HepG2 (cell line): ENCODE data around the gene PRPSAP2. TPM values are rescaled to one million over a fixed set of nuclear protein-coding genes. Genes with fewer than 3 reads are reported as not detected.
"Not testable (repeated sequence)": the region's sequence is repeated elsewhere in the genome, so short reads cannot be mapped to it uniquely, and the experiment has no call there.

Experiments used
- ATAC-seq: fragments of 200-7000 bp; cut with Tn5 transposase; 3 replicates; pipeline ENCODE4 v1.9.1; 2020; ENCODE audit warnings: mild to moderate bottlenecking, moderate library complexity
- BruUV-seq: library from RNA; stranded (reverse); fragments of 400-500 nt; replicated peaks from 2 replicates; lab custom pipeline; 2021; lab: Mats Ljungman, UMichigan
- CTCF ChIA-PET: fragments of 300-600 bp; formaldehyde crosslinking; extraction: SDS; loops from one replicate; lab custom pipeline; 2021; ENCODE audit warnings: low total read pairs, inconsistent platforms, low intra/inter-chr PET ratio; lab: Yijun Ruan, JAX
- POLR2A ChIA-PET: fragments of 350-600 bp; sonication (Branson Sonifier 250); formaldehyde crosslinking; loops from one replicate; lab custom pipeline; 2020; ENCODE audit warnings: antibody characterized with exemption, inconsistent platforms; lab: Yijun Ruan, JAX
- DNase-seq: peaks from one replicate; pipeline ENCODE4 v3.0.0-alpha.2; 2015; ENCODE audit warnings: low spot score
- FAIRE-seq: peaks from 3 replicates; lab custom pipeline; 2011; peaks lifted over from hg19 to GRCh38; lab: Jason Lieb, UNC
- H2AFZ ChIP-seq: one replicate; pipeline ENCODE4 v1.6.1; 2011; ENCODE audit warnings: low read length, inconsistent platforms
- H3K27ac ChIP-seq: fragments of 300-600 bp; 3 replicates; pipeline ENCODE4 v1.8.0; 2011; ENCODE audit warnings: mixed run types, mild to moderate bottlenecking, mixed read lengths, low read length, inconsistent platforms; ENCODE audit not compliant: insufficient read depth; ENCODE audit errors: extremely low read length
- H3K27me3 ChIP-seq, 2 experiments: fragments of 200-600 bp in 1 of 2; 2 replicates in 1 of 2; 3 replicates in 1 of 2; pipeline versions ENCODE4 v1.6.0 to v1.8.0; 2011; ENCODE audit warnings: low read length in 2 of 2, mild to moderate bottlenecking in 2 of 2, moderate library complexity in 2 of 2, inconsistent platforms in 1 of 2; ENCODE audit not compliant: insufficient read depth in 2 of 2, control insufficient read depth in 1 of 2
- H3K36me3 ChIP-seq, 2 experiments: fragments of 200-600 bp in 1 of 2; replicated peaks in 1 of 2; 2 replicates in 1 of 2; 3 replicates in 1 of 2; pipeline versions ENCODE4 v1.5.1 to v1.8.0; 2011; ENCODE audit warnings: low read length in 2 of 2, inconsistent platforms in 1 of 2; ENCODE audit not compliant: insufficient read depth in 2 of 2, control insufficient read depth in 1 of 2
- H3K4me1 ChIP-seq: 2 replicates; pipeline ENCODE4 v1.5.1; 2012; ENCODE audit warnings: low read length, inconsistent platforms; ENCODE audit not compliant: insufficient read depth
- H3K4me2 ChIP-seq: 2 replicates; pipeline ENCODE4 v1.6.0; 2011; ENCODE audit warnings: low read depth, low read length, inconsistent platforms
- H3K4me3 ChIP-seq, 3 experiments: fragments of 200-600 bp in 1 of 3; sonication (generic), shearing (Covaris generic) in 1 of 3; replicated peaks in 1 of 3; 2 replicates each; pipeline ENCODE4 v1.5.1; 2011 to 2016; ENCODE audit warnings: low read length in 3 of 3, inconsistent platforms in 2 of 3, low read depth in 2 of 3, mild to moderate bottlenecking in 2 of 3, control low read depth in 1 of 3, mixed read lengths in 1 of 3; ENCODE audit not compliant: insufficient read depth in 1 of 3
- H3K79me2 ChIP-seq: one replicate; pipeline ENCODE4 v1.6.1; 2011; ENCODE audit warnings: low read length, inconsistent platforms; ENCODE audit not compliant: insufficient read depth
- H3K9ac ChIP-seq: 2 replicates; pipeline ENCODE4 v1.6.0; 2011; ENCODE audit warnings: mild to moderate bottlenecking, low read depth, low read length, inconsistent platforms; ENCODE audit not compliant: insufficient read depth
- H3K9me3 ChIP-seq: 2 replicates; pipeline ENCODE4 v1.5.1; 2012; ENCODE audit warnings: mild to moderate bottlenecking, low read length
- H4K20me1 ChIP-seq: 2 replicates; pipeline ENCODE4 v1.6.0; 2011; ENCODE audit warnings: inconsistent platforms, mild to moderate bottlenecking, low read length, moderate library complexity; ENCODE audit not compliant: insufficient read depth
- LCORL ChIP-seq, 2 experiments: fragments of 450-650 bp in 1 of 2; sonication (generic) in 1 of 2; formaldehyde crosslinking in 1 of 2; IDR thresholded peaks; 2 replicates each; pipeline versions ENCODE4 v1.5.0 to v1.6.1; 2017 to 2020; ENCODE audit warnings: antibody characterized with exemption in 1 of 2, missing genetic modification reagents in 1 of 2
- RCOR2 ChIP-seq: IDR thresholded peaks from 2 replicates; pipeline ENCODE4 v1.6.1; 2016; ENCODE audit warnings: missing biosample characterization, missing genetic modification reagents
- STAT5B ChIP-seq: sonication (generic); formaldehyde crosslinking; IDR thresholded peaks from 2 replicates; pipeline ENCODE4 v1.4.0; 2020; ENCODE audit warnings: missing genetic modification reagents
- WGBS: methylation state at CpG from one replicate; pipeline ENCODE4 v1.1.6; 2017; ENCODE audit warnings: low lambda C conversion rate; 5-methylcytosine and 5-hydroxymethylcytosine counted together
- in situ Hi-C: cut with HindIII; loops from 2 replicates; pipeline ENCODE4 v1.10.0; 2017; ENCODE audit warnings: low pct_unique_long_range_greater_than_20kb; ENCODE audit not compliant: extremely low pct_ligation_motif_present
- intact Hi-C: fragments of 100-400 bp; cut with micrococcal nuclease; formaldehyde crosslinking; loops from one replicate; pipeline ENCODE4 v1.10.0; 2022; ENCODE audit not compliant: unreplicated experiment
- polyA plus RNA-seq, 8 experiments: library from polyadenylated mRNA; depleted of rRNA in 3 of 8; stranded (reverse) in 7 of 8; unstranded in 1 of 8; fragments of >200 nt; fragmentation: Illumina TruSeq in 4 of 8; extraction: Trizol in 4 of 8; gene quantifications; 2 replicates each; pipeline versions ENCODE4 v1.2.1 to v1.2.3, GENCODE V29; 2011 to 2016; ENCODE audit warnings: low read depth in 4 of 8, missing spikeins in 1 of 8, mixed read lengths in 1 of 8; ENCODE audit not compliant: insufficient read depth in 1 of 8
- total RNA-seq, 5 experiments: library from RNA; depleted of rRNA; stranded (reverse); fragments of >200 nt; fragmentation: Illumina TruSeq; extraction: Trizol; gene quantifications; 2 replicates each; pipeline ENCODE4 v1.2.3, GENCODE V29; 2016; ENCODE audit warnings: low read depth in 1 of 5
- TF ChIP-seq, protein P1 (sequence below): sonication (generic); formaldehyde crosslinking; IDR thresholded peaks from 2 replicates; pipeline ENCODE4 v1.5.1; 2020; ENCODE audit warnings: mild to moderate bottlenecking, missing genetic modification reagents, borderline replicate concordance
- TF ChIP-seq, protein P2 (sequence below): IDR thresholded peaks from 2 replicates; pipeline ENCODE4 v1.4.0; 2020; ENCODE audit warnings: mild to moderate bottlenecking, missing genetic modification reagents

The PRPSAP2 gene
- total and polyA plus RNA-seq, 2 of the 13 experiments (the other 11 are each of a cell fraction or from before 2014, with no cell fraction given), result 34.0 to 58.9 TPM

DNA sequence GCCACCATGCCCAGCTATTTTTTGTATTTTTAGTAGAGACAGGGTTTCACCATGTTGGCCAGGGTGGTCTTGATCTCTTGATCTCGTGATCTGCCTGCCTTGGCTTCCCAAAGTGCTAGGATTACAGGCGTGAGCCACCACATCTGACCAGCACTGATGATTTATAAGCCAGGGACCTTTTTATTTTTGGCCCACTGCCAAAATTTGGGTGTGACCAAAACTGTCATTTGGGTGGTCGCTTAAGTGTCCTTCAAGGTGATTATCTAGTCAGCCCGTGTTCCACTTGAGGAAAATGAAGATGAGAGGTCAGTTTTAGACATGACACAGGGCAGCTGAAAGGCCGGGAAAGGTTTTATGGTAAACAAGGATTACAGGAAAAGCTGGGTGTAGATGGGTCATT lies 7.1 kb downstream of the PRPSAP2 start:
- POLR2A ChIA-PET, result not testable (repeated sequence)
- peaks cover 19% of the 10 kb centered on the region for H3K79me2 ChIP-seq

DNA sequence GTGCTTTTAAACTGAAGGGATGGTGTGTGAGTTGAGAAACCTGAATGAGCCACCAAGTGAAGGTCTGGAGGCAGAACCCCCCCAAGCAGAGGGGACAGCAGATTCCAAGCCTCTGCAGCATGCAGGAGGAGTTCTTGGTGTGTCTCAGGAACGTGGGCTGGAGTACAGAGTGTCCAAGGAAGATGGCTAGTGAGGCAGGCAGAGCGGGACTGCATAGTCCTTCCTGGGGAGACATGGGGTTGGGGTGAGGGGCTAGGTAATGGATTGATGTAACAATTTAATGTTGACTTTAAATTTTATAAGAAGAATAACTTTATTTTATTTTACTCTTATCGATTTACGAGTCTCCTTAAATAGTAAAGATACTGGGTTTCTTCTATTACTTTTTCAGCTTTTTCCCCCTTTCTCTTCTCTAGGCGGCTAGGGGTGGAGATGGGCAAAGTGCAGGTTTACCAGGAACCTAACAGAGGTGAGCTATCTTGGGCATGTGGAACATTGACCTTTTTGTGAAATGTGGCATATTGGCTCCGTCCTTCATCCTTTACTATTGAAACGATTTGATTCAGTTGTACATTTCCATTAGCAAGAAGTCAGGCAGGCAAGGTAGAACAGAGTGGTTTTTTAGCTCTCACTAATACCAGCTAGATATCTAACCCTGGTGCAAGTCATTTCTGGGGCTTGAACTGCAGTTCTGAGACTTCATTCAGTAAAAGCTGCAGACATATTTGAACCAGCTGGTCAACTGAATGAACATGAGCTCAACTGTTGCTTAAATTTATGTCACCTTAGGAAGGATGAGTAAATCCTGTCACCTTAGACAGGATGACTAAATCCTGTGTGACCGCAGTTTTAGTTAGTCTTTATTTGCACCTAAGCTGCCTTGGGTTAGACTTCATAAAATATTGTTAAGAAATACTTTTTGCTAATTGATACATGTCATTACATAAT lies 9.2 kb downstream of the PRPSAP2 start:
- Histone ChIP-seq H3K4me1 (peaks cover 43% of the 10 kb centered on the region), H3K4me2 (peak overlapping the region; percentile 59), H2AFZ (no peak overlapping the region), H3K9ac (no peak overlapping the region; the same call in 1 of the 2 replicates), H3K9me3 (no peaks in the 10 kb centered on the region), H3K27me3 (no peaks in the 10 kb centered on the region), H3K27ac (peak overlapping the region; percentile 78), H4K20me1 (no peaks in the 10 kb centered on the region), H3K36me3 (peaks cover 4 to 17% of the 10 kb centered on the region in 2 experiments; a peak in 4 of 5 replicates), H3K4me3 (peak overlapping the region in 1 of 3 experiments; percentile 5; a peak in 1 of 6 replicates), H3K79me2 (peaks cover 7% of the 10 kb centered on the region)
- FAIRE-seq (peak; percentile 92), DNase-seq (peak; percentile 76), ATAC-seq (peak; percentile 95)
- WGBS, result 25% methylated on average over 8 of the region's 8 CpGs
- intact Hi-C loops (no loop called here), in situ Hi-C loops (no loop called here)
- no TSS peak for BruUV-seq
- CTCF ChIA-PET, result no interaction called here
- POLR2A ChIA-PET, result interaction anchor here (1.0 to 2.4 kb wide), 2 partner anchors 9 to 12 kb away, joined by 4 to 27 read pairs; partner anchors contain the start of gene PRPSAP2
- TF ChIP-seq RCOR2 (CRISPR knock-in tag) (peak; percentile 54; the same call in 1 of the 2 replicates), STAT5B (CRISPR knock-in tag) (no peak)
- TF ChIP-seq, protein P1, sequence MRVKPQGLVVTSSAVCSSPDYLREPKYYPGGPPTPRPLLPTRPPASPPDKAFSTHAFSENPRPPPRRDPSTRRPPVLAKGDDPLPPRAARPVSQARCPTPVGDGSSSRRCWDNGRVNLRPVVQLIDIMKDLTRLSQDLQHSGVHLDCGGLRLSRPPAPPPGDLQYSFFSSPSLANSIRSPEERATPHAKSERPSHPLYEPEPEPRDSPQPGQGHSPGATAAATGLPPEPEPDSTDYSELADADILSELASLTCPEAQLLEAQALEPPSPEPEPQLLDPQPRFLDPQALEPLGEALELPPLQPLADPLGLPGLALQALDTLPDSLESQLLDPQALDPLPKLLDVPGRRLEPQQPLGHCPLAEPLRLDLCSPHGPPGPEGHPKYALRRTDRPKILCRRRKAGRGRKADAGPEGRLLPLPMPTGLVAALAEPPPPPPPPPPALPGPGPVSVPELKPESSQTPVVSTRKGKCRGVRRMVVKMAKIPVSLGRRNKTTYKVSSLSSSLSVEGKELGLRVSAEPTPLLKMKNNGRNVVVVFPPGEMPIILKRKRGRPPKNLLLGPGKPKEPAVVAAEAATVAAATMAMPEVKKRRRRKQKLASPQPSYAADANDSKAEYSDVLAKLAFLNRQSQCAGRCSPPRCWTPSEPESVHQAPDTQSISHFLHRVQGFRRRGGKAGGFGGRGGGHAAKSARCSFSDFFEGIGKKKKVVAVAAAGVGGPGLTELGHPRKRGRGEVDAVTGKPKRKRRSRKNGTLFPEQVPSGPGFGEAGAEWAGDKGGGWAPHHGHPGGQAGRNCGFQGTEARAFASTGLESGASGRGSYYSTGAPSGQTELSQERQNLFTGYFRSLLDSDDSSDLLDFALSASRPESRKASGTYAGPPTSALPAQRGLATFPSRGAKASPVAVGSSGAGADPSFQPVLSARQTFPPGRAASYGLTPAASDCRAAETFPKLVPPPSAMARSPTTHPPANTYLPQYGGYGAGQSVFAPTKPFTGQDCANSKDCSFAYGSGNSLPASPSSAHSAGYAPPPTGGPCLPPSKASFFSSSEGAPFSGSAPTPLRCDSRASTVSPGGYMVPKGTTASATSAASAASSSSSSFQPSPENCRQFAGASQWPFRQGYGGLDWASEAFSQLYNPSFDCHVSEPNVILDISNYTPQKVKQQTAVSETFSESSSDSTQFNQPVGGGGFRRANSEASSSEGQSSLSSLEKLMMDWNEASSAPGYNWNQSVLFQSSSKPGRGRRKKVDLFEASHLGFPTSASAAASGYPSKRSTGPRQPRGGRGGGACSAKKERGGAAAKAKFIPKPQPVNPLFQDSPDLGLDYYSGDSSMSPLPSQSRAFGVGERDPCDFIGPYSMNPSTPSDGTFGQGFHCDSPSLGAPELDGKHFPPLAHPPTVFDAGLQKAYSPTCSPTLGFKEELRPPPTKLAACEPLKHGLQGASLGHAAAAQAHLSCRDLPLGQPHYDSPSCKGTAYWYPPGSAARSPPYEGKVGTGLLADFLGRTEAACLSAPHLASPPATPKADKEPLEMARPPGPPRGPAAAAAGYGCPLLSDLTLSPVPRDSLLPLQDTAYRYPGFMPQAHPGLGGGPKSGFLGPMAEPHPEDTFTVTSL (CRISPR knock-in tag), result peak; percentile 40; the same call in 1 of the 2 replicates
- TF ChIP-seq, protein P2, sequence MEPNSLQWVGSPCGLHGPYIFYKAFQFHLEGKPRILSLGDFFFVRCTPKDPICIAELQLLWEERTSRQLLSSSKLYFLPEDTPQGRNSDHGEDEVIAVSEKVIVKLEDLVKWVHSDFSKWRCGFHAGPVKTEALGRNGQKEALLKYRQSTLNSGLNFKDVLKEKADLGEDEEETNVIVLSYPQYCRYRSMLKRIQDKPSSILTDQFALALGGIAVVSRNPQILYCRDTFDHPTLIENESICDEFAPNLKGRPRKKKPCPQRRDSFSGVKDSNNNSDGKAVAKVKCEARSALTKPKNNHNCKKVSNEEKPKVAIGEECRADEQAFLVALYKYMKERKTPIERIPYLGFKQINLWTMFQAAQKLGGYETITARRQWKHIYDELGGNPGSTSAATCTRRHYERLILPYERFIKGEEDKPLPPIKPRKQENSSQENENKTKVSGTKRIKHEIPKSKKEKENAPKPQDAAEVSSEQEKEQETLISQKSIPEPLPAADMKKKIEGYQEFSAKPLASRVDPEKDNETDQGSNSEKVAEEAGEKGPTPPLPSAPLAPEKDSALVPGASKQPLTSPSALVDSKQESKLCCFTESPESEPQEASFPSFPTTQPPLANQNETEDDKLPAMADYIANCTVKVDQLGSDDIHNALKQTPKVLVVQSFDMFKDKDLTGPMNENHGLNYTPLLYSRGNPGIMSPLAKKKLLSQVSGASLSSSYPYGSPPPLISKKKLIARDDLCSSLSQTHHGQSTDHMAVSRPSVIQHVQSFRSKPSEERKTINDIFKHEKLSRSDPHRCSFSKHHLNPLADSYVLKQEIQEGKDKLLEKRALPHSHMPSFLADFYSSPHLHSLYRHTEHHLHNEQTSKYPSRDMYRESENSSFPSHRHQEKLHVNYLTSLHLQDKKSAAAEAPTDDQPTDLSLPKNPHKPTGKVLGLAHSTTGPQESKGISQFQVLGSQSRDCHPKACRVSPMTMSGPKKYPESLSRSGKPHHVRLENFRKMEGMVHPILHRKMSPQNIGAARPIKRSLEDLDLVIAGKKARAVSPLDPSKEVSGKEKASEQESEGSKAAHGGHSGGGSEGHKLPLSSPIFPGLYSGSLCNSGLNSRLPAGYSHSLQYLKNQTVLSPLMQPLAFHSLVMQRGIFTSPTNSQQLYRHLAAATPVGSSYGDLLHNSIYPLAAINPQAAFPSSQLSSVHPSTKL, result peak; percentile 49

More for the DNA sequence above, 7.1 kb downstream of the PRPSAP2 start:
- WGBS, result 90% methylated on average over 5 of the region's 5 CpGs
- intact Hi-C loops; FAIRE-seq; H3K4me2 ChIP-seq; DNase-seq; H2AFZ ChIP-seq; H3K9ac ChIP-seq; in situ Hi-C loops; CTCF ChIA-PET; H3K36me3 ChIP-seq; H3K27me3 ChIP-seq; BruUV-seq; H3K27ac ChIP-seq; H4K20me1 ChIP-seq; H3K4me3 ChIP-seq; H3K9me3 ChIP-seq; ATAC-seq; TF ChIP-seq LCORL (CRISPR knock-in tag; IDR thresholded peaks at IDR 0.05): not testable (repeated sequence)
- peaks cover 64% of the 10 kb centered on the region for H3K4me1 ChIP-seq
- TF ChIP-seq LCORL (IDR thresholded peaks at IDR 0.05), result peak; percentile 71; the same call in 1 of the 2 replicates
